ENCODE results near the gene CHMP4A. TPM values are rescaled to one million over a fixed set of nuclear protein-coding genes. Genes with fewer than 3 reads are reported as not detected.

The CHMP4A gene
- total and polyA plus RNA-seq, 9 of the 15 experiments (the other 6 are each of a cell fraction or from before 2014, with no cell fraction given), result 28.8 to 104 (median 52.7) TPM

GRCh38 chr14:24160850-24161804, 52.2 kb downstream of the CHMP4A start, which contains the start of gene IRF9 (continued):
- TF ChIP-seq, protein P1, sequence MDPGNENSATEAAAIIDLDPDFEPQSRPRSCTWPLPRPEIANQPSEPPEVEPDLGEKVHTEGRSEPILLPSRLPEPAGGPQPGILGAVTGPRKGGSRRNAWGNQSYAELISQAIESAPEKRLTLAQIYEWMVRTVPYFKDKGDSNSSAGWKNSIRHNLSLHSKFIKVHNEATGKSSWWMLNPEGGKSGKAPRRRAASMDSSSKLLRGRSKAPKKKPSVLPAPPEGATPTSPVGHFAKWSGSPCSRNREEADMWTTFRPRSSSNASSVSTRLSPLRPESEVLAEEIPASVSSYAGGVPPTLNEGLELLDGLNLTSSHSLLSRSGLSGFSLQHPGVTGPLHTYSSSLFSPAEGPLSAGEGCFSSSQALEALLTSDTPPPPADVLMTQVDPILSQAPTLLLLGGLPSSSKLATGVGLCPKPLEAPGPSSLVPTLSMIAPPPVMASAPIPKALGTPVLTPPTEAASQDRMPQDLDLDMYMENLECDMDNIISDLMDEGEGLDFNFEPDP (CRISPR knock-in tag; IDR thresholded peaks at IDR 0.05), result no peak
- TF ChIP-seq TCF3 (CRISPR knock-in tag; IDR thresholded peaks at IDR 0.05) (peak; percentile 45), SIN3A (IDR thresholded peaks at IDR 0.05; ENCODE audit: borderline replicate concordance in 2 of 2, control insufficient read depth in 1 of 2, low read depth in 2 of 2, low read length in 2 of 2) (peak in 1 of 2 experiments; percentile 41; a peak in 1 of 4 replicates), HMG20A (CRISPR knock-in tag; conservative IDR thresholded peaks at IDR 0.05) (no peak), NFRKB (IDR thresholded peaks at IDR 0.05; ENCODE audit: low read depth) (no peak), MTA3 (IDR thresholded peaks at IDR 0.05; ENCODE audit: borderline replicate concordance) (0 out of 2 replicates have a peak, but pooled peaks have one; percentile 73), PHF8 (IDR thresholded peaks at IDR 0.05; ENCODE audit: borderline replicate concordance, low read length) (peak; percentile 50; the same call in 1 of the 2 replicates), NFATC3 (IDR thresholded peaks at IDR 0.05) (no peak), MTA2 (IDR thresholded peaks at IDR 0.05; ENCODE audit: low read depth) (no peak), MEIS2 (IDR thresholded peaks at IDR 0.05; ENCODE audit: partially characterized antibody) (peak; percentile 34), HNRNPK (IDR thresholded peaks at IDR 0.05; ENCODE audit: low read depth, low read length, poor library complexity, severe bottlenecking) (no peak), RBFOX2 (IDR thresholded peaks at IDR 0.05; ENCODE audit: low read depth, low read length) (no peak; the same call in none of the 2 replicates), DPF2 (IDR thresholded peaks at IDR 0.05) (0 out of 2 replicates have a peak, but pooled peaks have one; percentile 42), MAFK (IDR thresholded peaks at IDR 0.05; ENCODE audit: low read length) (0 out of 2 replicates have a peak, but pooled peaks have one; percentile 2), ZBED1 (IDR thresholded peaks at IDR 0.05) (no peak), SAFB2 (IDR thresholded peaks at IDR 0.05; ENCODE audit: borderline replicate concordance, low read depth, low read length, severe bottlenecking) (no peak), STAT5A (IDR thresholded peaks at IDR 0.05; ENCODE audit: borderline replicate concordance, low read length) (peak; percentile 76), ZNF197 (CRISPR knock-in tag; IDR thresholded peaks at IDR 0.05; ENCODE audit: low read depth) (no peak), U2AF1 (optimal IDR thresholded peaks at IDR 0.05; ENCODE audit: low read depth, low read length) (no peak), ARID4B (CRISPR knock-in tag; IDR thresholded peaks at IDR 0.05) (0 out of 2 replicates have a peak, but pooled peaks have one; percentile 40)
- TF ChIP-seq, protein P2, sequence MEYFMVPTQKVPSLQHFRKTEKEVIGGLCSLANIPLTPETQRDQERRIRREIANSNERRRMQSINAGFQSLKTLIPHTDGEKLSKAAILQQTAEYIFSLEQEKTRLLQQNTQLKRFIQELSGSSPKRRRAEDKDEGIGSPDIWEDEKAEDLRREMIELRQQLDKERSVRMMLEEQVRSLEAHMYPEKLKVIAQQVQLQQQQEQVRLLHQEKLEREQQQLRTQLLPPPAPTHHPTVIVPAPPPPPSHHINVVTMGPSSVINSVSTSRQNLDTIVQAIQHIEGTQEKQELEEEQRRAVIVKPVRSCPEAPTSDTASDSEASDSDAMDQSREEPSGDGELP (CRISPR knock-in tag; IDR thresholded peaks at IDR 0.05; ENCODE audit: borderline replicate concordance), result peak; percentile 78

Data from K562 (cell line).